WTC11 (cell line): ENCODE measurements around the gene SPNS3.

ENCODE experiments used
- AFF4 ChIP-seq: sonication (generic); formaldehyde crosslinking; IDR thresholded peaks from 2 replicates; pipeline ENCODE4 v1.8.1; 2023; ENCODE audit warnings: mild to moderate bottlenecking, missing genetic modification reagents, borderline replicate concordance
- ATF1 ChIP-seq: sonication (generic); formaldehyde crosslinking; IDR thresholded peaks from 2 replicates; pipeline ENCODE4 v1.8.1; 2023; ENCODE audit warnings: mild to moderate bottlenecking, moderate library complexity, missing genetic modification reagents
- CREB1 ChIP-seq: sonication (generic); formaldehyde crosslinking; IDR thresholded peaks from 2 replicates; pipeline ENCODE4 v1.8.0; 2023; ENCODE audit warnings: mild to moderate bottlenecking, missing genetic modification reagents
- ZNF121 ChIP-seq: sonication (generic); formaldehyde crosslinking; IDR thresholded peaks from 2 replicates; pipeline ENCODE4 v1.8.0; 2023; ENCODE audit warnings: missing genetic modification reagents
- TF ChIP-seq, protein P1 (sequence below): fragments of 200-600 bp; IDR thresholded peaks from 2 replicates; pipeline ENCODE4 v1.8.0; 2022; ENCODE audit warnings: antibody characterized with exemption
- TF ChIP-seq, protein P2 (sequence below): sonication (generic); formaldehyde crosslinking; IDR thresholded peaks from 2 replicates; pipeline ENCODE4 v1.8.1; 2023; ENCODE audit warnings: mild to moderate bottlenecking, missing genetic modification reagents, moderate library complexity

DNA sequence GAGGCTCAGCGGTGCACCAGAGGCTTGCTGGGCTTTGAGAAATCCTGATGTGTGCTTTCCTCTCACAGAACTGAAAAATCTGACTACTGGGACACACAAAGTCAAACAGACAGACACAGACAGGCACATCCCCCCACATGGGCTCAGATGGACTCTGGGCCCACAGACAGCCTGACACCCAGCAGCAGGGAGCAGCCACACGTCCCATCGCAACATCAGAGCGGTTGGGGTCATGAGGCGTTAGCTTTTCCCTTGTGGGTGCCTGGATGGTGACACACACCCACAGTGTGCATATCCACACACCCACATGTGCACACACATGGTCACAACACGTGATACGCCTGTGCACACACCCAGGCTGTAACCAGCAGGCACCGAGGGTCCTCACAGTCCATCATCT is 6.3 kb downstream of the SPNS3 start:
- TF ChIP-seq AFF4 (CRISPR knock-in tag) = no peak
- no peak for TF ChIP-seq ZNF121
- TF ChIP-seq CREB1 (CRISPR knock-in tag) = no peak
- TF ChIP-seq, protein P1, sequence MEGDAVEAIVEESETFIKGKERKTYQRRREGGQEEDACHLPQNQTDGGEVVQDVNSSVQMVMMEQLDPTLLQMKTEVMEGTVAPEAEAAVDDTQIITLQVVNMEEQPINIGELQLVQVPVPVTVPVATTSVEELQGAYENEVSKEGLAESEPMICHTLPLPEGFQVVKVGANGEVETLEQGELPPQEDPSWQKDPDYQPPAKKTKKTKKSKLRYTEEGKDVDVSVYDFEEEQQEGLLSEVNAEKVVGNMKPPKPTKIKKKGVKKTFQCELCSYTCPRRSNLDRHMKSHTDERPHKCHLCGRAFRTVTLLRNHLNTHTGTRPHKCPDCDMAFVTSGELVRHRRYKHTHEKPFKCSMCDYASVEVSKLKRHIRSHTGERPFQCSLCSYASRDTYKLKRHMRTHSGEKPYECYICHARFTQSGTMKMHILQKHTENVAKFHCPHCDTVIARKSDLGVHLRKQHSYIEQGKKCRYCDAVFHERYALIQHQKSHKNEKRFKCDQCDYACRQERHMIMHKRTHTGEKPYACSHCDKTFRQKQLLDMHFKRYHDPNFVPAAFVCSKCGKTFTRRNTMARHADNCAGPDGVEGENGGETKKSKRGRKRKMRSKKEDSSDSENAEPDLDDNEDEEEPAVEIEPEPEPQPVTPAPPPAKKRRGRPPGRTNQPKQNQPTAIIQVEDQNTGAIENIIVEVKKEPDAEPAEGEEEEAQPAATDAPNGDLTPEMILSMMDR = no peak
- TF ChIP-seq, protein P2, sequence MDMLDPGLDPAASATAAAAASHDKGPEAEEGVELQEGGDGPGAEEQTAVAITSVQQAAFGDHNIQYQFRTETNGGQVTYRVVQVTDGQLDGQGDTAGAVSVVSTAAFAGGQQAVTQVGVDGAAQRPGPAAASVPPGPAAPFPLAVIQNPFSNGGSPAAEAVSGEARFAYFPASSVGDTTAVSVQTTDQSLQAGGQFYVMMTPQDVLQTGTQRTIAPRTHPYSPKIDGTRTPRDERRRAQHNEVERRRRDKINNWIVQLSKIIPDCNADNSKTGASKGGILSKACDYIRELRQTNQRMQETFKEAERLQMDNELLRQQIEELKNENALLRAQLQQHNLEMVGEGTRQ (CRISPR knock-in tag) = no peak
- TF ChIP-seq ATF1 (CRISPR knock-in tag) = no peak
